ENCODE data around the gene SPAG17. TPM values are rescaled to one million over a fixed set of nuclear protein-coding genes. Genes with fewer than 3 reads are reported as not detected.

The SPAG17 gene
- total RNA-seq, 1 experiment from 2014 or later, result 0.52 TPM

GRCh38 chr1:118209648-118210047 is 24.6 kb upstream of the SPAG17 start:
- Mint-ChIP-seq H3K27ac (no peak overlapping the region), H3K4me3 (no peak overlapping the region), H3K27me3 (ENCODE audit: low read depth) (no peaks in the 10 kb centered on the region), H3K4me1 (peaks cover 10% of the 10 kb centered on the region), H3K36me3 (no peaks in the 10 kb centered on the region), H3K9me3 (peaks cover 7% of the 10 kb centered on the region)
- ChIA-PET CTCF (no interaction called here), POLR2A (no interaction called here)
- DNase-seq (ENCODE audit: low spot score) (no peak), ATAC-seq (no peak)
- TF ChIP-seq NFE2L1 (CRISPR knock-in tag; IDR thresholded peaks at IDR 0.05) (no peak), ZBTB43 (CRISPR knock-in tag; IDR thresholded peaks at IDR 0.05) (no peak), ZMAT4 (CRISPR knock-in tag; IDR thresholded peaks at IDR 0.05) (no peak), SOX15 (CRISPR knock-in tag; IDR thresholded peaks at IDR 0.05) (no peak), ATF6 (CRISPR knock-in tag; IDR thresholded peaks at IDR 0.05) (no peak), SMAD3 (CRISPR knock-in tag; IDR thresholded peaks at IDR 0.05; ENCODE audit: borderline replicate concordance) (no peak), TCF7 (CRISPR knock-in tag; IDR thresholded peaks at IDR 0.05; ENCODE audit: low read depth) (no peak), ZNF512 (CRISPR knock-in tag; IDR thresholded peaks at IDR 0.05; ENCODE audit: borderline replicate concordance) (no peak)

- no peak for ATAC-seq
- H3K36me3 Mint-ChIP-seq, result no peaks in the 10 kb centered on the region
- ChIA-PET CTCF (interaction anchor here (0.7 kb wide), 1 partner anchor 221 kb away, joined by 3 read pairs; no protein-coding TSS in a partner anchor), POLR2A (no interaction called here)
- H3K4me3 Mint-ChIP-seq, result no peak overlapping the region
- H3K27ac Mint-ChIP-seq, result no peak overlapping the region
- H3K27me3 Mint-ChIP-seq (ENCODE audit: low read depth), result no peaks in the 10 kb centered on the region
- peaks cover 3% of the 10 kb centered on the region for H3K9me3 Mint-ChIP-seq
- TF ChIP-seq ZNF263 (CRISPR knock-in tag; IDR thresholded peaks at IDR 0.05; ENCODE audit: low read depth) (no peak), GABPB1 (CRISPR knock-in tag; IDR thresholded peaks at IDR 0.05) (no peak), AR (CRISPR knock-in tag; IDR thresholded peaks at IDR 0.05) (no peak), SMAD4 (CRISPR knock-in tag; IDR thresholded peaks at IDR 0.05) (no peak), E2F1 (CRISPR knock-in tag; IDR thresholded peaks at IDR 0.05) (no peak)
- H3K4me1 Mint-ChIP-seq, result peaks cover 10% of the 10 kb centered on the region
- DNase-seq (ENCODE audit: low spot score), result no peak
Measured at GRCh38 chr1:118206966-118207365, 21.9 kb upstream of the SPAG17 start.

GRCh38 chr1:118204648-118205047 is 19.6 kb upstream of the SPAG17 start:
- Mint-ChIP-seq H3K4me3 (no peak overlapping the region), H3K9me3 (no peaks in the 10 kb centered on the region), H3K4me1 (peaks cover 17% of the 10 kb centered on the region), H3K27ac (no peak overlapping the region), H3K27me3 (ENCODE audit: low read depth) (no peaks in the 10 kb centered on the region), H3K36me3 (no peaks in the 10 kb centered on the region)
- POLR2A ChIA-PET, result no interaction called here
- CTCF ChIA-PET, result no interaction called here
- ATAC-seq, result no peak
- DNase-seq (ENCODE audit: low spot score), result no peak
- TF ChIP-seq FOXK1 (CRISPR knock-in tag; IDR thresholded peaks at IDR 0.05), result no peak
- TF ChIP-seq ELF4 (CRISPR knock-in tag; IDR thresholded peaks at IDR 0.05; ENCODE audit: low read depth), result no peak
- TF ChIP-seq FOXJ3 (CRISPR knock-in tag; IDR thresholded peaks at IDR 0.05; ENCODE audit: borderline replicate concordance), result no peak
- no peak for TF ChIP-seq IRF2 (CRISPR knock-in tag; IDR thresholded peaks at IDR 0.05; ENCODE audit: borderline replicate concordance, low read depth)
- TF ChIP-seq ZNF138 (CRISPR knock-in tag; conservative IDR thresholded peaks at IDR 0.05), result no peak
- no peak for TF ChIP-seq CTCF (IDR thresholded peaks at IDR 0.05)
- no peak for TF ChIP-seq HMGXB4 (CRISPR knock-in tag; IDR thresholded peaks at IDR 0.05)

All from WTC11 (cell line).